ENCODE data around the gene MBLAC1.

MBLAC1 gene

DNA sequence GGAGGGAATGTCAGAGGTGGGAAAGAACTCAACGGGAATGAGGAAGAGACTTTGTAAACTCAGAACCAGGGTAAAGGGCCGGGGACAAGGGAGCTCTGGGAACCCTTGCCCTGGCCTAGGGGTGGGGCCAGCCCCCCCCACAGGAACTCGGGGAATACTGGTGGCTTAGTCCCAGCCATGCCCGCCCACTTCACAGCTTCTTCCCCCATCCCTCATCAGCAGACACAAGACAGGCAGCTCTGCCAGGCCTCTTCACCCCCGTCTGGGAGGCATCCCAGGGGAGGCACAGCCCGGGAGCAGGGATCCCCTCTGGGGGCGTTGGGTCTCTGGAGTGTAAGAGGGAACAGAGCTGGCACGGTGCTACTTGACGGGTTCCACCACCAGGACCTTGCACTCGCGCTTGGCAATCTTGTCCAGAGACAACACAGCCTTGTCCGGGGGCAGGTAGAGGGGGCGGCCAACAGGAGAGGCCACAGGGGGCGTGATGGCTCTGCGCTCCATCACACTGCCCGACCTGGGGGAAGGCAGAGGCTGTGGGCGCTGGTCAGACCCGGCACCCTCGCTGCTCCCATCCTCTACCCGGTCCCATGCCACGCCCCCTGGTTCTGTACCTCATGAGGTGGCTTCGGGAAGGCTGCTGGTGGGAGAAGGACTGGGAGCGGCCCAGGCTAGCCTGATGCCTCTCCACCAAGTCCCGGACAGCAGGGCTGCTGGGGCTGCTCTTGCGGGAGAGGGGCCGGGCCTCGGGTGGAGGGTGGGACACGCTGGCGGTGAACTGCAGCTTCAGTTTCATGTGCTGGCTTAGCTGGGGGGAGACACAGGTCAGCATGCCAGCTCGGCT lies 28.1 kb downstream of the MBLAC1 start:
- peaks cover 27% of the 10 kb centered on the region for H3K36me3 ChIP-seq (ENCODE audit: control insufficient read depth, insufficient read depth, low read length)
- H3K9me3 ChIP-seq (ENCODE audit: control insufficient read depth, insufficient read depth, low read length) = no peaks in the 10 kb centered on the region
- H3K4me3 ChIP-seq (ENCODE audit: low read length) = no peak overlapping the region
- H3K27ac ChIP-seq (ENCODE audit: low read length) = no peak overlapping the region
- H3K4me1 ChIP-seq (ENCODE audit: control insufficient read depth, insufficient read depth, low read length) = no peaks in the 10 kb centered on the region; the same call in none of the 2 replicates
- no CpG with 5 or more reads among the region's 30 CpGs for WGBS (ENCODE audit: insufficient coverage, insufficient read length)
- no peak for DNase-seq (ENCODE audit: low read depth, low spot score)
- H3K27me3 ChIP-seq (ENCODE audit: control insufficient read depth, insufficient read depth, low read length) = no peaks in the 10 kb centered on the region

DNA sequence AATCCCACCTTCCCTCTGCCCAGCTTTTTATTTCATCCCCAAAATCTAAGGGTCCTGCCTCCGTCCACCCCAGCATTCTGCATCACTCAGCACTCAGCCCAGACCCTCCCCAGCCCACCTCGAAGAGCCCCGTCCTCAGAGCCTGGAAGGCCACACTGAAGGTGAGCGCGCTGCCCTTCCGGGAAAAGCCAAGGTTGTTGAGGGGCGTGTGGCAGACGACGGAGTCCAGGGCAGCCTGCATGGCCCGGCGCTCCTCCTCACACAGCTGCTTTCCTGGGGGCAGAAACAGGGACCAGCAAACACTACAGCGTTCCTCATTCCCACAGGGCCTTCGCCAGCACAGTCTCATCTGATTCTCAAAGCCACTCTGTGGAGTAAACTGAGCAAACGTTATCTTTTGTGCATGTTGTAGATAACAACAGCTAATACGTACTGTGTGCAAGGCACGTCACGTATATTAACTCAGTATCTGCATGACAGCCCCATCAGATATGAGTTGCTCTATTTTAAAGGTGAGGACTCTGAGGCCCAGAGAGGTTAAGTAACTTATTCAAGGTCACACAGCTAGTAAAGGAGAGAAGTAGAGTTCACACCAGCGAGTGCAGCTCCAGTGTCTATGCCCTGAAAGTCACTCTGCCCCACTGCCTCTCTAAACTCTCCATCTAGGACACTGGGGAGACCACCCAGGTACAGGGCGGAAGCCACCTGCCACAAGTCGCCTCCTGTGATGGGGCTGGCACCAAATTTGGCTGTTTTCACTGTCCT lies 29.0 kb downstream of the MBLAC1 start:
- peaks cover 27% of the 10 kb centered on the region for H3K36me3 ChIP-seq (ENCODE audit: control insufficient read depth, insufficient read depth, low read length)
- H3K27ac ChIP-seq (ENCODE audit: low read length) = no peak overlapping the region
- no peak for DNase-seq (ENCODE audit: low read depth, low spot score)
- no peaks in the 10 kb centered on the region for H3K27me3 ChIP-seq (ENCODE audit: control insufficient read depth, insufficient read depth, low read length)
- no peak overlapping the region for H3K4me3 ChIP-seq (ENCODE audit: low read length)
- H3K9me3 ChIP-seq (ENCODE audit: control insufficient read depth, insufficient read depth, low read length) = no peaks in the 10 kb centered on the region
- no CpG with 5 or more reads among the region's 20 CpGs for WGBS (ENCODE audit: insufficient coverage, insufficient read length)
- H3K4me1 ChIP-seq (ENCODE audit: control insufficient read depth, insufficient read depth, low read length) = no peaks in the 10 kb centered on the region; the same call in none of the 2 replicates

DNA sequence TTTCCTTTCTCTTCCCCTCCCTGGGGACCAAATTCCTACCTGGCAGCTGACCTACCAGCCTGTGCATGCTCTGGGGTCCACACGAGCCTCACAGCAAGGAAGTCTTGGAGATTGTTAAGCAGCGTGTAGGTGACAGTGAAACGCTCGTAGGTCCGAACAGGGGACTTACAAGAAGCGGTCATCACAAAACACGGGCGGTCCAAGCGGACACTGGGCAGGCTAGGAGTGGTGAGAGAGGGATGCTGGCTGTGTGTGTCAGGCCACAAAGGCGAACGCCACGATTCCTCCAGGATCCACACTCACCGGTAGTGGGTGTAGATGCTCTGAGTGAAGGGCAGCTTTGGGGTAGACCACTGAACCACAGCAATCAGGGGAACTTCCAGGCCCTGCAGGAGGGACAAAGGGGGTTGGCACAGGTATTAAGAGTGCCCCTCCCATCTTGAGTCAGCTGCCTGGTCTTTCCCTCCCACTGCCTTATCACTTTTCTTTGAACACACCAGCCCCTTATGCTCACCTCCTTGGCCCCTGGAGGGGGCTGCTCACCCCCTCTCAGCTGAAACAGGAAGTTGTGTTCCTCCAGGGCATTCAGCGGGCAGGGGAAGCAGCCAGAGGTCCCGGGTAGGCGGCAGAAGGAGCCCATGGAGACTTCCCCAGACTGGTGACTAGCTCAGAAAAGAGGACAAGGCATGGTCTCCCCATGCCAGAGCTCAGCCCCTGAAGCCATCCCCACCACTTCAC lies 29.7 kb downstream of the MBLAC1 start:
- DNase-seq (ENCODE audit: low read depth, low spot score) = no peak
- Histone ChIP-seq H3K4me3 (ENCODE audit: low read length) (no peak overlapping the region), H3K27ac (ENCODE audit: low read length) (no peak overlapping the region), H3K4me1 (ENCODE audit: control insufficient read depth, insufficient read depth, low read length) (no peaks in the 10 kb centered on the region; the same call in none of the 2 replicates), H3K27me3 (ENCODE audit: control insufficient read depth, insufficient read depth, low read length) (no peaks in the 10 kb centered on the region), H3K9me3 (ENCODE audit: control insufficient read depth, insufficient read depth, low read length) (no peaks in the 10 kb centered on the region), H3K36me3 (ENCODE audit: control insufficient read depth, insufficient read depth, low read length) (peaks cover 27% of the 10 kb centered on the region)
- WGBS (ENCODE audit: insufficient coverage, insufficient read length) = no CpG with 5 or more reads among the region's 16 CpGs

DNA sequence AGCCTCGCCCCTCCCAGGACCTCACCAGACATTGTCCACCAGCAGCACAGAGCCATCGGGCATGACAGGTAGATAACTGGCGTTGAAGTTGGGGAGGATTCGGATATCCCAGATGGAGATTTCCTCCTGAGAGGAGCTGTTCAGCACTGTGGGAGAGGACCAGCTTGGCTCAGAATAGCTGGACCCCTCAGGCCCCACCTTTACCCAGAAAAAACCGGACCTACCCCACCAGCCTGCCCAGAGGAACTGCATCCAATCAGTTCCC lies 30.2 kb downstream of the MBLAC1 start:
- H3K4me3 ChIP-seq (ENCODE audit: low read length) = no peak overlapping the region
- no peaks in the 10 kb centered on the region for H3K27me3 ChIP-seq (ENCODE audit: control insufficient read depth, insufficient read depth, low read length)
- DNase-seq (ENCODE audit: low read depth, low spot score) = no peak
- H3K4me1 ChIP-seq (ENCODE audit: control insufficient read depth, insufficient read depth, low read length) = no peaks in the 10 kb centered on the region; the same call in none of the 2 replicates
- no CpG with 5 or more reads among the region's 5 CpGs for WGBS (ENCODE audit: insufficient coverage, insufficient read length)
- H3K9me3 ChIP-seq (ENCODE audit: control insufficient read depth, insufficient read depth, low read length) = no peaks in the 10 kb centered on the region
- no peak overlapping the region for H3K27ac ChIP-seq (ENCODE audit: low read length)
- H3K36me3 ChIP-seq (ENCODE audit: control insufficient read depth, insufficient read depth, low read length) = peaks cover 27% of the 10 kb centered on the region

DNA sequence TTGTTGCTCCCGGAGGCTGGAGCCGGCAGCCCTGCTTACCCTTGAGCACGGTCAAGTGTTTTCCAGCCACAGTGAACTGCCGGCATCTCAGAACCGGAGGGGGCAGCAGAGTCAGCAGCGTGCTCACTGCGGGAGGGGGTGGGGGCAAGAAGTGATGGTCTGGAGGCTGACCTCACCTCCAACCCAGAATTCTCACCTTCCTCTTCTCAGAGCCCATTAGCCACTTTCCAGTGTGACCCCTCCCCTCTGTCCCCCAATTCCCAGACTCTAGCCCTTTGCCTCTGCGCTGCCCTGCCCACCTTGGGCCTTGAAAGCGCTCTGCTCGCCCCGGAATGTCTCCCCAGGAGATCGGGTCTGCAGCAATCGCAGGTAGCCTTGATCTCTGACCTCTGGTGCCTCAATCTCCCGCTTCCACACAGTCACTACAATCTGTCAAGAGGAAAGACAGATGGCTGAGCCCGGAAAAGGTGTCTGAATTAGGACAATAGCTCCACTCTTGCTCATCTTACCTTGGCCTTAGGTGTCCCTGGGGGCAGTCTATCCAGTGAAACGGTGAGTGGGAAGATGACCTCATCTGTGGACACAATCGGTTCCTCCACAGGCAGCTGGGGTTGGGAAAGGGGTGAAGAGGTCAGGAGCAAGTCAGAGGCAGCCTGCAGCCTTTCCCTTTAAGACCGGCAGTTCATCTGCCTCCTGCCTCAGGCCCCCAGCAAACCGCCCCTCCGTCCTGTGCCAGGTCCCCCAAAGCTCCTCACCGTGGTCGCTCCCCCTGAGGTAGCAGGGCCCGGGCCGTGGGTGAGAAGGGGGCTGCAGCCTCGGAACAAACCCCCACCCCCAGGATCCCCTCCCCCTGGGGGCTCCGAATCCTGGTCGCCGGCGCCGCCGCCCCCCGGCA lies 30.8 kb downstream of the MBLAC1 start:
- no CpG with 5 or more reads among the region's 32 CpGs for WGBS (ENCODE audit: insufficient coverage, insufficient read length)
- Histone ChIP-seq H3K36me3 (ENCODE audit: control insufficient read depth, insufficient read depth, low read length) (peaks cover 27% of the 10 kb centered on the region), H3K9me3 (ENCODE audit: control insufficient read depth, insufficient read depth, low read length) (no peaks in the 10 kb centered on the region), H3K4me1 (ENCODE audit: control insufficient read depth, insufficient read depth, low read length) (no peaks in the 10 kb centered on the region; the same call in none of the 2 replicates), H3K27me3 (ENCODE audit: control insufficient read depth, insufficient read depth, low read length) (no peaks in the 10 kb centered on the region), H3K4me3 (ENCODE audit: low read length) (peak overlapping the region; percentile 80; the same call in 1 of the 2 replicates), H3K27ac (ENCODE audit: low read length) (no peak overlapping the region)
- no peak for DNase-seq (ENCODE audit: low read depth, low spot score)

DNA sequence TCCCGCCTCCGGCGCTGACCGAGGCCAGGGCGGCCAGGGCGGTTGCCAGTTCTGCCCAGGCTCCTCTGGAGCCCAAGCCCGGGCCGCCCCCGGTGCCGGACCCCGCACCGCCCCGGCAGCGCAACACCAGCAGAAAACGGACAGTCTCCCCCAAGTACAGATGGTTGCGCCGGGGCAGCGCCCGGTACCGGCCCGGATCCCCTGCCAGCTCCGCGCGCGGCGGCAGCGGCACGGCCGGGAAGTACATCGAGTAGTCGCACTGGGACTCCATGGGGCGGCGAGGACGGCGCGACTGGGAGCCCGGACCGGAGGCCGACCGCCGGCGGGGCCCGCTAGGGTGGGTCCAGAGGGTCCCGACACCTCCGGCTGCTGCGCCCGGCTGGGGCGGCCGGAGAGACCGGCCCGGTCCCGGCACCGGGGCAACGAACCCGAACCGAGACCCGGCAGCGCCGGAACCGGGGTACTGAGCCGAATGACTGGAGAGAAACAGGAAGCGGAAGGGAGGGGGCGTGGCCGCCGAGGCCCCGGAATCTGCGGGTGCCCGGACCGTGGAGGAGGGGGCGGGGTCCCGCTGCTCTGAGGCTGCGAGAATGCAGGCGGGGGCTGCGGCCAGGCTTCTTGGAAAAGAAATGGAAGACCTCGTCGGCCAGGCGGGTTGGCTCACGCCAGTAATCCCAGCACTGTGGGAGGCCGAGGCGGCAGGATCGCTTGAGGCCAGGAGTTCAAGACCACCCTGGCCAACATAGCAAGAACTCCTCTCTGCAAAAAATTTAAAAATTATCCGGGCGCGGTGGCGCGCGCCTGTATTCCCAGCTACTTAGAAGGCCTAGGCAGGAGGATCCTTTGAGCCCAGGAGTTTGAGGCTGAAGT lies 31.7 kb downstream of the MBLAC1 start, which contains the start of gene TRAPPC14:
TRAPPC14 (minus strand) TSS at position 495 of the 870 bp plus-strand sequence; CDS start at position 271, 224 bp downstream.
- peak; percentile 82 for DNase-seq (ENCODE audit: low read depth, low spot score)
- no peak within 1 kb of the TSS for H3K27ac ChIP-seq (ENCODE audit: low read length)
- peaks cover 24% of the 10 kb centered on the region for H3K36me3 ChIP-seq (ENCODE audit: control insufficient read depth, insufficient read depth, low read length)
- H3K9me3 ChIP-seq (ENCODE audit: control insufficient read depth, insufficient read depth, low read length) = no peaks in the 10 kb centered on the region
- no peaks in the 10 kb centered on the region for H3K27me3 ChIP-seq (ENCODE audit: control insufficient read depth, insufficient read depth, low read length)
- no peaks in the 10 kb centered on the region; the same call in none of the 2 replicates for H3K4me1 ChIP-seq (ENCODE audit: control insufficient read depth, insufficient read depth, low read length)
- H3K4me3 ChIP-seq (ENCODE audit: low read length) = peak within 1 kb of the TSS; percentile 80
- WGBS (ENCODE audit: insufficient coverage, insufficient read length) = no CpG with 5 or more reads among the region's 87 CpGs

DNA sequence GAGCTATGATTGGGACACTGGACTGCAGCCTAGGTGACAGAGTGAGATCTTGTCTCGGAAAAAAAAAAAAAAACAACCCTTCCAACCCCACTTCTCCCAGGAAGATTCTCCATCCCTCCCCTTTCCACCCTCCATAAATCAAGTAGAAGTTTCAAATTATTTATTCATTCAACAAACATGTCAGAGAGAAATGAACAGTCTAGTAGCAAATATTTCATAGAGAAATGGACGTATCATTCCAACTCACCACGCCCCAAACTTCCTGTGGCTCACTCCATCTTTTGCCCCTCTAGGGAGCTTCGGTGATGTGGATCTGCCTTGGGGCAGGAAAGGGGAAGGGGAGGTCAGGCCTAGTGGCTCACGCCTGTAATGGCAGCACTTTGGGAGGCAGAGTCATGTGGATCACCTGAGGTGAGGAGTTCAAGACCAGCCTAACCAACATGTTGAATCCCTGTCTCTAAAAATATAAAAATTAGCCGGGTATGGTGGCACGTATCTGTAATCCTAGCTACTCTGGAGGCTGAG lies 32.4 kb downstream of the MBLAC1 start:
- no CpG with 5 or more reads among the region's 7 CpGs for WGBS (ENCODE audit: insufficient coverage, insufficient read length)
- Histone ChIP-seq H3K36me3 (ENCODE audit: control insufficient read depth, insufficient read depth, low read length) (peaks cover 20% of the 10 kb centered on the region), H3K9me3 (ENCODE audit: control insufficient read depth, insufficient read depth, low read length) (no peaks in the 10 kb centered on the region), H3K27ac (ENCODE audit: low read length) (no peak overlapping the region), H3K4me1 (ENCODE audit: control insufficient read depth, insufficient read depth, low read length) (no peaks in the 10 kb centered on the region; the same call in none of the 2 replicates), H3K27me3 (ENCODE audit: control insufficient read depth, insufficient read depth, low read length) (no peaks in the 10 kb centered on the region), H3K4me3 (ENCODE audit: low read length) (no peak overlapping the region; the same call in 1 of the 2 replicates)
- no peak for DNase-seq (ENCODE audit: low read depth, low spot score)

DNA sequence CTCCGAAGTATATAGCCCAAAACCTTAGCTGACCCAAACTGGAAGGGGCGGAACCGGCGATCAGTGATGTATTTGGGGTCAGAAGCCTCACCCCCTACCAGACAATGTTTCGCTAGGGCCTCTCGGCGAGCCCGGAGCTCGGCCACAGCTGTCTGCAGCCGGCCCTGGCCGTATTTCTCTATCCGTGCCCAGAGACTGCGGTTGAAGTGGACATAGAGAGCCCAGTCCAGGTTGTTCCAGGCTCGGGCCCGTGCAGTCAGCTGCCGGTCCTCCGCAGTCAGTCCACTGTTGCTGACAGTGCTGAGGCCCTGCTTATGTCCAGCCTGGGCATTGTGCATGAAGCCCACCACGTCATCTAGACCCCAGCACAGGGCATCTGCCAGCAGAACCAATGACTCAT lies 33.3 kb downstream of the MBLAC1 start:
- Histone ChIP-seq H3K9me3 (ENCODE audit: control insufficient read depth, insufficient read depth, low read length) (no peaks in the 10 kb centered on the region), H3K4me1 (ENCODE audit: control insufficient read depth, insufficient read depth, low read length) (no peaks in the 10 kb centered on the region; the same call in none of the 2 replicates), H3K27me3 (ENCODE audit: control insufficient read depth, insufficient read depth, low read length) (no peaks in the 10 kb centered on the region), H3K27ac (ENCODE audit: low read length) (no peak overlapping the region), H3K36me3 (ENCODE audit: control insufficient read depth, insufficient read depth, low read length) (peaks cover 15% of the 10 kb centered on the region), H3K4me3 (ENCODE audit: low read length) (no peak overlapping the region)
- DNase-seq (ENCODE audit: low read depth, low spot score) = no peak
- WGBS (ENCODE audit: insufficient coverage, insufficient read length) = no CpG with 5 or more reads among the region's 18 CpGs

DNA sequence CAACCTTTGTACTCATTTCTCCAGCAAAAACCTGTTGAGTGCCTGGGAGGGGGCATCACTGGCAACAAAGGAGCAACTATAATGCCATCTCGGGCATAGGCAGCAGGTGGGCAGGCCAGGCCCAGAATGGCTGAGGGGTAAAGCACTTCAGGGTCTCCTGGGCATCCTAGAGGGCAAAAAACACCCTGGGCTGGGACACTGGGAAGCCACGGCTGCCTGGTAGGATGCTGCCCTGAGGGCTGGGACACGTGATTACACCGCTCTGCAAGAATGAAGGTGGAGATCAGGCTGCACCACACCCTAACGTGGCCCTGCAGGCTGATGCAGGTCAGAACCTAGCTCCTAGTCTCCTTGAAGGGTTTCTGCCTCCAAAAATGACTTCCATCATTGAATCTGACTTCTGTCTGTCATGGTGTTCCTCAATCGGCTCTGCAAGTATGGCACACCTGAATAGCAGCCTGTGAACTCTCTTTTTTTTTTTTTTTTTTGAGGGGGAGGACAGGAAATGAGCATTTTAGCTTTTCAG lies 36.3 kb downstream of the MBLAC1 start:
- no peak for DNase-seq (ENCODE audit: low read depth, low spot score)
- H3K4me3 ChIP-seq (ENCODE audit: low read length) = no peak overlapping the region
- H3K27me3 ChIP-seq (ENCODE audit: control insufficient read depth, insufficient read depth, low read length) = no peaks in the 10 kb centered on the region
- no peaks in the 10 kb centered on the region for H3K9me3 ChIP-seq (ENCODE audit: control insufficient read depth, insufficient read depth, low read length)
- peaks cover 3% of the 10 kb centered on the region for H3K4me1 ChIP-seq (ENCODE audit: control insufficient read depth, insufficient read depth, low read length)
- no CpG with 5 or more reads among the region's 6 CpGs for WGBS (ENCODE audit: insufficient coverage, insufficient read length)
- no peak overlapping the region for H3K27ac ChIP-seq (ENCODE audit: low read length)
- no peaks in the 10 kb centered on the region for H3K36me3 ChIP-seq (ENCODE audit: control insufficient read depth, insufficient read depth, low read length)
